OCI-LY7 (cell line): ENCODE results near the gene TMEM209. TPM values are rescaled to one million over a fixed set of nuclear protein-coding genes. Genes with fewer than 3 reads are reported as not detected.
"Not testable (repeated sequence)": the region's sequence is repeated elsewhere in the genome, so short reads cannot be mapped to it uniquely, and the experiment has no call there.

ENCODE experiments used
- Bru-seq: library from RNA; stranded (reverse); fragments of 400-500 nt; gene quantifications from one replicate; lab custom pipeline; 2021; lab: Mats Ljungman, UMichigan
- BruChase-seq, 2 experiments: library from RNA; stranded (reverse); fragments of 400-500 nt; gene quantifications; one replicate each; lab custom pipeline; 2021; lab: Mats Ljungman, UMichigan
- BruUV-seq: library from RNA; stranded (reverse); fragments of 400-500 nt; replicated peaks from 2 replicates; lab custom pipeline; 2021; lab: Mats Ljungman, UMichigan
- CTCF ChIA-PET: fragments of 300-600 bp; sonication (Branson Sonifier 250); formaldehyde crosslinking; loops from one replicate; lab custom pipeline; 2022; ENCODE audit warnings: antibody characterized with exemption; ENCODE audit not compliant: unreplicated experiment; lab: Charles Lee
- POLR2A ChIA-PET: fragments of 300-600 bp; sonication (Branson Sonifier 250); formaldehyde crosslinking; loops from one replicate; lab custom pipeline; 2022; ENCODE audit warnings: antibody characterized with exemption; lab: Charles Lee
- DNase-seq: peaks from one replicate; pipeline ENCODE4 v3.0.0-alpha.2; 2015; ENCODE audit warnings: low spot score
- H2AFZ ChIP-seq: fragments of 200-600 bp; sonication (generic), shearing (Covaris generic); 2 replicates; pipeline ENCODE4 v1.6.1; 2014; ENCODE audit warnings: mild to moderate bottlenecking, antibody characterized with exemption, low read length, moderate library complexity
- H3K27ac ChIP-seq: fragments of 200-600 bp; sonication (generic); 2 replicates; pipeline ENCODE4 v1.5.1; 2014; ENCODE audit warnings: mixed run types, low read depth, mild to moderate bottlenecking, moderate library complexity, low read length, inconsistent platforms; ENCODE audit not compliant: poor library complexity, severe bottlenecking
- H3K36me3 ChIP-seq: fragments of 200-600 bp; sonication (generic); 2 replicates; pipeline ENCODE4 v1.6.1; 2014; ENCODE audit warnings: mild to moderate bottlenecking, antibody characterized with exemption, low read length, moderate library complexity, mixed read lengths; ENCODE audit not compliant: insufficient read depth
- H3K4me1 ChIP-seq: fragments of 200-600 bp; sonication (generic); 2 replicates; pipeline ENCODE4 v1.5.1; 2014; ENCODE audit warnings: mild to moderate bottlenecking, low read length; ENCODE audit not compliant: insufficient read depth, poor library complexity, severe bottlenecking
- H3K4me2 ChIP-seq: fragments of 200-600 bp; sonication (generic); 2 replicates; pipeline ENCODE4 v1.6.1; 2014; ENCODE audit warnings: mild to moderate bottlenecking, low read length
- H3K4me3 ChIP-seq: fragments of 200-600 bp; sonication (generic); 2 replicates; pipeline ENCODE4 v1.5.1; 2014; ENCODE audit warnings: mild to moderate bottlenecking, low read depth, low read length; ENCODE audit not compliant: poor library complexity, severe bottlenecking
- H3K79me2 ChIP-seq: fragments of 200-600 bp; sonication (generic); 2 replicates; pipeline ENCODE4 v1.6.1; 2016; ENCODE audit warnings: low read depth, mild to moderate bottlenecking, low read length, moderate library complexity, mixed read lengths; ENCODE audit not compliant: insufficient read depth
- H3K9me2 ChIP-seq: fragments of 200-600 bp; sonication (generic); 2 replicates; pipeline ENCODE4 v1.6.1; 2016; ENCODE audit warnings: mild to moderate bottlenecking, low read length, mixed read lengths; ENCODE audit not compliant: insufficient read depth
- H3K9me3 ChIP-seq: fragments of 200-600 bp; sonication (generic); 2 replicates; pipeline ENCODE4 v1.6.1; 2014; ENCODE audit warnings: mild to moderate bottlenecking, mixed run types, low read length, mixed read lengths
- H4K20me1 ChIP-seq: fragments of 200-600 bp; sonication (generic); 2 replicates; pipeline ENCODE4 v1.6.1; 2014; ENCODE audit warnings: mild to moderate bottlenecking, antibody characterized with exemption, low read length, moderate library complexity, mixed read lengths; ENCODE audit not compliant: insufficient read depth
- CTCF ChIP-seq: fragments of 200-600 bp; sonication (generic); conservative IDR thresholded peaks from 2 replicates; pipeline ENCODE4 v1.5.1; 2014; ENCODE audit warnings: mild to moderate bottlenecking, antibody characterized with exemption, low read length, moderate library complexity, mixed read lengths
- EZH2phosphoT487 ChIP-seq: fragments of 200-600 bp; sonication (generic); IDR thresholded peaks from 2 replicates; pipeline ENCODE4 v1.6.1; 2018; ENCODE audit warnings: low read depth, borderline replicate concordance, mild to moderate bottlenecking, mixed run types, antibody characterized with exemption, low read length, moderate library complexity, mixed read lengths
- intact Hi-C: fragments of 100-400 bp; cut with micrococcal nuclease; formaldehyde crosslinking; loops from one replicate; pipeline ENCODE4 v1.10.0; 2022; ENCODE audit not compliant: unreplicated experiment
- long read RNA-seq: library from polyadenylated mRNA; stranded (forward); transcript quantifications from one replicate; pipeline ENCODE4 v2.0.0, GENCODE V29; 2022
- total RNA-seq, 2 experiments: library from RNA; depleted of rRNA in 1 of 2; stranded (reverse); fragments of >200 nt in 1 of 2; shearing (Covaris generic) in 1 of 2; gene quantifications; 2 replicates each; pipeline ENCODE4 v1.2.3, GENCODE V29; 2014 to 2022

The TMEM209 gene
- total RNA-seq (2014; rRNA removed; shearing (Covaris generic)) (18.1 and 21.1 TPM in 2 replicates), total RNA-seq (2022) (37.9 and 44.0 TPM in 2 replicates), Bru-seq, nascent RNA (percentile 87 among the genes with signal in this experiment), BruChase-seq, experiment 1, labeled RNA remaining after a 6-hour chase (percentile 78 among the genes with signal in this experiment), BruChase-seq, experiment 2, labeled RNA remaining after a 2-hour chase (percentile 86 among the genes with signal in this experiment)
- long read RNA-seq, transcript TMEM209-201 (15 exons, 3,545 nt): major isoform, 54 of 74 reads
- long read RNA-seq, partial matches to known transcripts: 4 of 74 reads
- long read RNA-seq, other reads (novel, unspliced or antisense): 12 of 74 reads

DNA sequence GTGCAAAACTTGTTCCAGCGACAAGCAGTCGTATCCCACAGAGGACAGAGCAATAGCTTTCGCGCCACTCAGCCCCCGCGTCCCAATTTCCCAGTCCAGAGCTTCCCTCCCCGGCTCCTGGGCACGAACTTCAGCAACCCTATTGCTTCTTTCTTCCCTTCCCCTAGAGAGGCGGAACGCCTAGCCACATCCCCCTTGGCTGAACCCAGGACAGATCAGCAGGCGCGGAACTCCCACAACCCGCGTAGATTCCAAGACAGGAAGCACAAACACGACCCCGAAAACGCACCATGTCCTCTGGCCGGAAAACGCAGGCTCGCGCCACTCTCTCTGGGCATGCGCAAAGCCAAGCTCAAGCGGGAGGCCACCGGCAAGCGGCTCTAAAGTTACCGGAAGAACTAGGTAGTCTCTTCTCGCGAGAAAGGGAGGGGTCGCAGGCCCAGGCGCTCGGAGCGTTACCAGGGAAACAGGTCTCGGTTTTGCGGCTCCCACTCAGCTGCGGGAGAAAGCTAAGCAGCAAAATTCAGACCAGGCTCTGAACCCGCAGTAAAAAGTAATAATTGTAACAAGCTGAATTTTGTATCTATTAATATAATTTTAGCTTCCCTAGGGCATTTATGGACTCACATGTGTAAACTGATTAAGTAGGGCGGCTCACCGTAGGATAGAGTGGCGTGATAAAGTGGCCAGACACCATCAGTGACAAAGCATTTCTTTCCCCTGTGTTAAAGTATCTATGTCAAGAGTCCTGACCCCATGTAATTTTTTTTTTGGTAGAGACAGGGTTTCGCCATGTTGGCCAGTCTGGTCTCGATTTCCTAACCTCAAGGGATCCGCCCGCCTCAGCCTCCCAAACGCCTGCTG, at the start of gene TMEM209:
TSS of gene TMEM209 (minus strand) at position 323 of the 864 bp plus-strand sequence. CDS start at position 292, 31 bp downstream.
- peak within 1 kb of the TSS; percentile 75 for H3K4me2 ChIP-seq
- no peaks in the 10 kb centered on the region for H4K20me1 ChIP-seq
- H3K79me2 ChIP-seq: peaks cover 25% of the 10 kb centered on the region
- ChIA-PET POLR2A (interaction anchor here (0.6 to 2.5 kb wide), 20 partner anchors 9 to 635 kb away, joined by 3 to 26 read pairs (median 4); partner anchors contain the start of genes CEP41 and KLHDC10), CTCF (interaction anchor here (1.1 to 1.6 kb wide), 2 partner anchors 13 to 17 kb away, joined by 3 read pairs; no protein-coding TSS in a partner anchor)
- peak within 1 kb of the TSS; percentile 59 for H3K27ac ChIP-seq
- no peak for TF ChIP-seq EZH2phosphoT487
- no peak for TF ChIP-seq CTCF
- intact Hi-C loops: no loop called here
- BruUV-seq: no TSS peak
- H3K9me2 ChIP-seq: no peaks in the 10 kb centered on the region
- H3K4me1 ChIP-seq: peaks cover 9% of the 10 kb centered on the region
- H2AFZ ChIP-seq: peak within 1 kb of the TSS; percentile 84
- peaks cover 4% of the 10 kb centered on the region for H3K9me3 ChIP-seq
- H3K4me3 ChIP-seq: peak within 1 kb of the TSS; percentile 81
- H3K36me3 ChIP-seq: peaks cover 37% of the 10 kb centered on the region
- peak; percentile 98 for DNase-seq

DNA sequence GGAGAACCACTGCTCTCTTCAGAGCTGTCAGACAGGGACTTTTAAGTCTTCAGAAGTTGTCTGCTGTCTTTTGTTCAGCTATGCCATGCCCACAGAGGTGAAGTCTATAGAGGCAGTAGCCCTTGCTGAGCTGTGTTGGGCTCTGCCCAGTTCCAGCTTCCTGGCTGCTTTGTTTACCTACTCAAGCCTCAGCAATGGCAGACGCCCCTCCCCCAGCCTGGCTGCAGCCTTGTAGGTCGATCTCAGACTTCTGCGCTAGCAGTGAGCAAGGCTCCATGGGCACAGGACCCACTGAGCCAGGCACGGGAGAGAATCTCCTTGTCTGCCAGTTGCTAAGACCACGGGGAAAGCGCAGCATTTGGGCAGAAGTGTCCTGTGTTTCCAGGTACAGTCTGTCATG, 49.3 kb upstream of the TMEM209 start:
- intact Hi-C loops: no loop called here
- no peak overlapping the region for H3K4me3 ChIP-seq
- ChIA-PET POLR2A (interaction anchor here (0.6 kb wide), 1 partner anchor 546 kb away, joined by 3 read pairs; no protein-coding TSS in a partner anchor), CTCF (no interaction called here)
- TF ChIP-seq CTCF: no peak
- TF ChIP-seq EZH2phosphoT487: no peak
- no peaks in the 10 kb centered on the region for H3K9me2 ChIP-seq
- no peaks in the 10 kb centered on the region for H3K36me3 ChIP-seq
- no peaks in the 10 kb centered on the region for H4K20me1 ChIP-seq
- no peak overlapping the region for H2AFZ ChIP-seq
- H3K4me2 ChIP-seq: no peak overlapping the region
- H3K27ac ChIP-seq: no peak overlapping the region
- H3K79me2 ChIP-seq: no peaks in the 10 kb centered on the region
- H3K4me1 ChIP-seq: no peaks in the 10 kb centered on the region
- DNase-seq: no peak
- BruUV-seq: no TSS peak
- H3K9me3 ChIP-seq: no peaks in the 10 kb centered on the region

DNA sequence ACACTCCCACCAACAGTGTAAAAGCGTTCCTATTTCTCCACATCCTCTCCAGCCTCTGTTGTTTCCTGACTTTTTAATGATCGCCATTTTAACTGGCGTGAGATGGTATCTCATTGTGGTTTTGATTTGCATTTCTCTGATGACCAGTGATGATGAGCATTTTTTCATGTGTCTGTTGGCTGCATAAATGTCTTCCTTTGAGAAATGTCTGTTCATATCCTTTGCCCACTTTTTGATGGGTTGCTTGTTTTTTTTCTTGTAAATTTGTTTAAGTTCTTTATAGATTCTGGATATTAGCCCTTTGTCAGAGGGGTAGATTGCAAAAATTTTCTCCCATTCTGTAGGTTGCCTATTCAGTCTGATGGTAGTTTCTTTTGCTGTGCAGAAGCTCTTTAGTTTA, 44.4 kb upstream of the TMEM209 start:
- H2AFZ ChIP-seq, H3K4me1 ChIP-seq, BruUV-seq, DNase-seq, POLR2A ChIA-PET, H3K4me2 ChIP-seq, H3K4me3 ChIP-seq, H3K79me2 ChIP-seq, H3K9me3 ChIP-seq, H3K36me3 ChIP-seq, CTCF ChIA-PET, H3K9me2 ChIP-seq, H4K20me1 ChIP-seq, intact Hi-C loops, H3K27ac ChIP-seq: not testable (repeated sequence)

DNA sequence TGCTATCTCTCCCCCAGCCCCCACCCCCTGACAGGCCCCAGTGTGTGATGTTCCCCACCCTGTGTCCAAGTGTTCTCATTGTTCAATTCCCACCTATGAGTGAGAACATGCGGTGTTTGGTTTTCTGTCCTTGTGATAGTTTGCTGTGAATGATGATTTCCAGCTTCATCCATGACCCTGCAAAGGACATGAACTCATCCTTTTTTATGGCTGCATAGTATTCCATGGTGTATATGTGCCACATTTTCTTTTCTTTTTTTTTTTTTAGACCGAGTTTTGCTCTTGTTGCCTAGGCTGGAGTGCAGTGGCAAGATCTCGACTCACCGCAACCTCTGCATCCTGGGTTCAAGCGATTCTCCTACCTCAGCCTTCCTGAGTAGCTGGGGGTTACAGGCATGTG, 43.6 kb upstream of the TMEM209 start:
- H3K4me2 ChIP-seq, BruUV-seq, H3K36me3 ChIP-seq, DNase-seq, CTCF ChIA-PET, H3K9me3 ChIP-seq, H4K20me1 ChIP-seq, H2AFZ ChIP-seq, H3K27ac ChIP-seq, H3K4me3 ChIP-seq, intact Hi-C loops, H3K79me2 ChIP-seq, POLR2A ChIA-PET, H3K9me2 ChIP-seq, H3K4me1 ChIP-seq: not testable (repeated sequence)
